HCT116 (cell line): ENCODE data around the gene COX18.

Experiments used
- CTCF ChIP-seq, 3 experiments: fragments of 200-600 bp in 1 of 3; sonication (generic) in 1 of 3; IDR thresholded peaks in 2 of 3; conservative IDR thresholded peaks in 1 of 3; 2 replicates each; pipeline ENCODE4 v1.5.1; 2012 to 2017; ENCODE audit warnings: low read depth in 2 of 3, low read length in 2 of 3, antibody characterized with exemption in 1 of 3, borderline replicate concordance in 1 of 3, control low read depth in 1 of 3, mild to moderate bottlenecking in 1 of 3, mixed read lengths in 1 of 3, mixed run types in 1 of 3, moderate library complexity in 1 of 3; ENCODE audit not compliant: insufficient read depth in 1 of 3
- EZH2 ChIP-seq: fragments of 200-600 bp; sonication (generic); IDR thresholded peaks from 2 replicates; pipeline ENCODE4 v1.6.1; 2017; ENCODE audit warnings: antibody characterized with exemption, mixed run types
- ZNF274 ChIP-seq: fragments of 200-500 bp; sonication (Bioruptor generic); IDR thresholded peaks from 2 replicates; pipeline ENCODE4 v1.6.1; 2014; ENCODE audit warnings: mild to moderate bottlenecking, low read depth, low read length, inconsistent platforms

DNA sequence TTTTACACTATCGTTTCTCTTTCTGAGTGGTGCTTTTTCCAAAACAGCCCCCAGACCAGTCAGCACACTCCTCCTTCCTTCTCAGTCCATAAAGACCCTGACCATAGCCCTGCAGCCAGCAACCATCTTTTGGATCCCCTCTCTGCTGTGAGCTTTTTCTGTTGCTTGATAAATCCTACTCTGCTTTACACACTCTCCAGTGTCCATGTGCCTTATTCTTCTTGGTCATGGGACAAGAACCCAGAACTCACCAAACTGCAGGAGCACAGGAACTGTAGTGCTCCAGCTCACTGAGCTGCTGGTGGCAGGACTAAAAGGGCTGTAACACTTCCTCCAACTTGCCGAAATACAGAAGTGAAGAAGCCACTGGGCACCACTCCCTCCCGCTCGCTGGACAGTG is 32.5 kb downstream of the COX18 start:
- TF ChIP-seq CTCF (IDR thresholded peaks at IDR 0.05 in 2 of 3, conservative IDR thresholded peaks at IDR 0.05 in 1 of 3; ENCODE audit: borderline replicate concordance in 1 of 3, insufficient read depth in 1 of 3, low read depth in 2 of 3, low read length in 2 of 3) (no peak), ZNF274 (no peak), EZH2 (no peak)
